ENCODE measurements around the gene MAN2B2.

GRCh38 chr4:6671648-6672047, 96.7 kb downstream of the MAN2B2 start:
- TF ChIP-seq CTCF (optimal IDR thresholded peaks at IDR 0.05 in 1 of 3, IDR thresholded peaks at IDR 0.05 in 1 of 3, conservative IDR thresholded peaks at IDR 0.05 in 1 of 3; ENCODE audit: extremely low read depth in 1 of 3, insufficient read depth in 2 of 3, low read length in 3 of 3) (no peak), EZH2 (IDR thresholded peaks at IDR 0.05; ENCODE audit: low read length) (no peak)
